H1 (cell line): ENCODE data around the gene ADNP. TPM values are rescaled to one million over a fixed set of nuclear protein-coding genes. Genes with fewer than 3 reads are reported as not detected.
A peak's percentile ranks its signal among the peaks of the same experiment; 100 is the strongest.

Experiments
- CTCF ChIA-PET: fragments of 300-600 bp; sonication (Branson Sonifier 250); formaldehyde crosslinking; loops from one replicate; lab custom pipeline; 2021; ENCODE audit not compliant: partially characterized antibody; lab: Charles Lee
- POLR2A ChIA-PET: fragments of 300-600 bp; sonication (Branson Sonifier 250); formaldehyde crosslinking; loops from one replicate; lab custom pipeline; 2021; ENCODE audit warnings: inconsistent platforms; ENCODE audit not compliant: partially characterized antibody; lab: Charles Lee
- DNase-seq, 2 experiments: peaks; one replicate each; pipeline versions ENCODE4 v3.0.0 to v3.0.0-alpha.2; 2010 to 2022; ENCODE audit warnings: low spot score in 2 of 2, low read depth in 1 of 2, mixed read lengths in 1 of 2
- FAIRE-seq: peaks from 2 replicates; lab custom pipeline; 2011; peaks lifted over from hg19 to GRCh38; lab: Jason Lieb, UNC
- H2AFZ ChIP-seq: 2 replicates; pipeline ENCODE4 v1.8.1; 2012; ENCODE audit warnings: low read length, inconsistent platforms
- H2AK5ac ChIP-seq: 2 replicates; pipeline ENCODE4 v1.6.1; 2013; ENCODE audit warnings: low read depth, low read length
- H2BK120ac ChIP-seq: replicated peaks from 2 replicates; pipeline ENCODE3; 2013; ENCODE audit warnings: low read depth, low read length, inconsistent platforms
- H2BK12ac ChIP-seq: 2 replicates; pipeline ENCODE4 v1.6.1; 2013; ENCODE audit warnings: low read depth, low read length
- H2BK15ac ChIP-seq: 2 replicates; pipeline ENCODE4 v1.6.1; 2013; ENCODE audit warnings: low read length
- H2BK20ac ChIP-seq: 2 replicates; pipeline ENCODE4 v1.6.1; 2013; ENCODE audit warnings: low read length
- H2BK5ac ChIP-seq: 2 replicates; pipeline ENCODE4 v1.6.1; 2013; ENCODE audit warnings: low read depth, low read length
- H3K14ac ChIP-seq: 2 replicates; pipeline ENCODE4 v1.6.1; 2013; ENCODE audit warnings: inconsistent platforms; ENCODE audit not compliant: insufficient read length
- H3K18ac ChIP-seq: 2 replicates; pipeline ENCODE4 v1.6.1; 2013; ENCODE audit warnings: low read length; ENCODE audit errors: extremely low read depth
- H3K23ac ChIP-seq: 2 replicates; pipeline ENCODE4 v1.6.1; 2013; ENCODE audit warnings: inconsistent platforms; ENCODE audit not compliant: insufficient read length
- H3K23me2 ChIP-seq: 2 replicates; pipeline ENCODE4 v1.6.1; 2013; ENCODE audit warnings: low read depth, low read length
- H3K27ac ChIP-seq: 2 replicates; pipeline ENCODE4 v1.6.1; 2011; ENCODE audit warnings: low read depth, low read length, inconsistent platforms
- H3K27me3 ChIP-seq, 4 experiments: replicated peaks in 1 of 4; 1 replicate in 1 of 4; 2 replicates in 3 of 4; pipeline versions ENCODE4 v1.6.1 to v1.8.1; 2011 to 2013; ENCODE audit warnings: low read length in 3 of 4, mild to moderate bottlenecking in 3 of 4, inconsistent platforms in 2 of 4, mixed read lengths in 2 of 4, moderate library complexity in 1 of 4; ENCODE audit not compliant: control insufficient read depth in 3 of 4, insufficient read depth in 3 of 4; ENCODE audit errors: extremely low read depth in 1 of 4
- H3K36me3 ChIP-seq, 4 experiments: 2 replicates each; pipeline versions ENCODE4 v1.6.1 to v1.8.1; 2011 to 2013; ENCODE audit warnings: mild to moderate bottlenecking in 4 of 4, low read length in 3 of 4, moderate library complexity in 2 of 4, control low read depth in 1 of 4, inconsistent platforms in 1 of 4; ENCODE audit not compliant: insufficient read depth in 4 of 4, control insufficient read depth in 2 of 4
- H3K4ac ChIP-seq: replicated peaks from 2 replicates; pipeline ENCODE3; 2013; ENCODE audit warnings: low read length, low read depth, mixed read lengths, inconsistent platforms; ENCODE audit not compliant: insufficient read length
- H3K4me1 ChIP-seq, 4 experiments: replicated peaks in 1 of 4; 1 replicate in 1 of 4; 2 replicates in 3 of 4; pipeline versions ENCODE4 v1.6.1 to v1.8.1; 2011 to 2013; ENCODE audit warnings: low read length in 3 of 4, inconsistent platforms in 2 of 4, mixed read lengths in 1 of 4; ENCODE audit not compliant: insufficient read depth in 4 of 4, control insufficient read depth in 3 of 4
- H3K4me2 ChIP-seq, 2 experiments: 2 replicates each; pipeline versions ENCODE4 v1.6.1 to v1.8.1; 2011 to 2013; ENCODE audit warnings: low read depth in 2 of 2, low read length in 2 of 2, control low read depth in 1 of 2, inconsistent platforms in 1 of 2, mild to moderate bottlenecking in 1 of 2; ENCODE audit not compliant: insufficient read depth in 1 of 2
- H3K4me3 ChIP-seq, 4 experiments: fragments of 200-600, 300-600 bp in 1 of 4; sonication (generic), shearing (Covaris generic), sonication (Bioruptor Twin) in 1 of 4; 2 replicates each; pipeline versions ENCODE4 v1.5.1 to v1.8.1; 2011 to 2016; ENCODE audit warnings: low read length in 4 of 4, low read depth in 3 of 4, control low read depth in 2 of 4, inconsistent platforms in 2 of 4, mild to moderate bottlenecking in 2 of 4, mixed read lengths in 1 of 4, moderate library complexity in 1 of 4; ENCODE audit not compliant: insufficient read depth in 2 of 4; ENCODE audit errors: extremely low read depth in 1 of 4
- H3K56ac ChIP-seq: replicated peaks from 2 replicates; pipeline ENCODE3; 2013; ENCODE audit warnings: low read depth, mild to moderate bottlenecking, mixed read lengths, low read length, inconsistent platforms; ENCODE audit not compliant: insufficient read length
- H3K79me1 ChIP-seq: 2 replicates; pipeline ENCODE4 v1.6.1; 2013; ENCODE audit warnings: low read depth, low read length, control low read depth
- H3K79me2 ChIP-seq, 2 experiments: 2 replicates each; pipeline versions ENCODE4 v1.6.1 to v1.8.1; 2012 to 2013; ENCODE audit warnings: low read length in 2 of 2, mild to moderate bottlenecking in 2 of 2, inconsistent platforms in 1 of 2; ENCODE audit not compliant: insufficient read depth in 2 of 2, control insufficient read depth in 1 of 2
- H3K9ac ChIP-seq, 4 experiments: replicated peaks in 1 of 4; 1 replicate in 1 of 4; 2 replicates in 3 of 4; pipeline versions ENCODE4 v1.6.1 to v1.8.1; 2011 to 2013; ENCODE audit warnings: low read depth in 3 of 4, low read length in 3 of 4, control low read depth in 2 of 4, mild to moderate bottlenecking in 2 of 4, moderate library complexity in 2 of 4, inconsistent platforms in 1 of 4; ENCODE audit errors: extremely low read depth in 1 of 4
- H3K9me3 ChIP-seq, 2 experiments: 2 replicates each; pipeline versions ENCODE4 v1.6.1 to v1.8.1; 2012 to 2013; ENCODE audit warnings: mild to moderate bottlenecking in 2 of 2, moderate library complexity in 2 of 2, control low read depth in 1 of 2, inconsistent platforms in 1 of 2, low read depth in 1 of 2, low read length in 1 of 2, mixed read lengths in 1 of 2; ENCODE audit not compliant: insufficient read depth in 2 of 2
- H4K20me1 ChIP-seq, 2 experiments: replicated peaks in 1 of 2; 2 replicates each; pipeline versions ENCODE3 to v1.8.1; 2011 to 2013; ENCODE audit warnings: inconsistent platforms in 2 of 2, low read length in 2 of 2, mild to moderate bottlenecking in 1 of 2; ENCODE audit not compliant: insufficient read depth in 2 of 2, control insufficient read depth in 1 of 2
- H4K5ac ChIP-seq: 2 replicates; pipeline ENCODE4 v1.6.1; 2013; ENCODE audit warnings: low read length, low read depth, mixed read lengths, inconsistent platforms; ENCODE audit not compliant: insufficient read length
- H4K8ac ChIP-seq: 2 replicates; pipeline ENCODE4 v1.8.0; 2013; ENCODE audit warnings: mild to moderate bottlenecking, moderate library complexity, low read length, inconsistent platforms; ENCODE audit not compliant: insufficient read depth; ENCODE audit errors: extremely low read depth
- H4K91ac ChIP-seq: replicated peaks from 2 replicates; pipeline ENCODE3; 2013; ENCODE audit warnings: low read length, mixed read lengths, inconsistent platforms; ENCODE audit not compliant: insufficient read length
- FOSL1 ChIP-seq: IDR thresholded peaks from 2 replicates; pipeline ENCODE4 v1.6.1; 2011; ENCODE audit warnings: mild to moderate bottlenecking, low read depth, low read length, moderate library complexity; ENCODE audit not compliant: insufficient read depth
- POLR2A ChIP-seq, 2 experiments: IDR thresholded peaks; 1 replicate in 1 of 2; 2 replicates in 1 of 2; pipeline ENCODE4 v1.6.1; 2011; ENCODE audit warnings: low read depth in 2 of 2, low read length in 2 of 2, mild to moderate bottlenecking in 2 of 2; ENCODE audit errors: control extremely low read depth in 1 of 2
- RFX5 ChIP-seq: IDR thresholded peaks from 2 replicates; pipeline ENCODE4 v1.6.1; 2011; ENCODE audit warnings: low read depth, low read length, improper control_type of control experiment, borderline replicate concordance
- SIX5 ChIP-seq: IDR thresholded peaks from 2 replicates; pipeline ENCODE4 v1.6.1; 2011; ENCODE audit warnings: mild to moderate bottlenecking, low read depth, low read length
- WGBS, 2 experiments: shearing (Covaris generic) in 1 of 2; methylation state at CpG; one replicate each; pipeline versions ENCODE4 v1.1.6 to v1.1.7; 2013 to 2015; ENCODE audit warnings: low lambda C conversion rate in 2 of 2, mixed read lengths in 2 of 2, inconsistent platforms in 1 of 2, low coverage in 1 of 2, missing lambda C conversion rate in 1 of 2; ENCODE audit not compliant: insufficient replicate concordance in 2 of 2, insufficient coverage in 1 of 2, insufficient read length in 1 of 2; ENCODE audit errors: extremely low coverage in 1 of 2, missing lambda C conversion rate in 1 of 2; 5-methylcytosine and 5-hydroxymethylcytosine counted together
- polyA plus RNA-seq, 7 experiments: library from polyadenylated mRNA; depleted of rRNA in 3 of 7; stranded (reverse) in 5 of 7; unstranded in 2 of 7; fragments of >200 nt in 5 of 7; fragments of 200-250 nt in 2 of 7; gene quantifications; 1 replicate in 5 of 7; 2 replicates in 1 of 7; 4 replicates in 1 of 7; pipeline versions ENCODE4 v1.2.1 to v1.2.3, GENCODE V29; 2011 to 2013; ENCODE audit warnings: missing spikeins in 2 of 7, mixed read lengths in 2 of 7
- total RNA-seq: library from RNA; stranded (reverse); fragmentation: NEBNext Ultra II Directional; extraction: Animal tissue kit (Norgen Biotek cat#: 25700); gene quantifications from 2 replicates; pipeline ENCODE4 v1.2.1, GENCODE V29; 2021

The ADNP gene
- total and polyA plus RNA-seq, 2 of the 8 experiments (the other 6 are each of a cell fraction or from before 2014, with no cell fraction given) = 31.6 to 123 TPM

DNA sequence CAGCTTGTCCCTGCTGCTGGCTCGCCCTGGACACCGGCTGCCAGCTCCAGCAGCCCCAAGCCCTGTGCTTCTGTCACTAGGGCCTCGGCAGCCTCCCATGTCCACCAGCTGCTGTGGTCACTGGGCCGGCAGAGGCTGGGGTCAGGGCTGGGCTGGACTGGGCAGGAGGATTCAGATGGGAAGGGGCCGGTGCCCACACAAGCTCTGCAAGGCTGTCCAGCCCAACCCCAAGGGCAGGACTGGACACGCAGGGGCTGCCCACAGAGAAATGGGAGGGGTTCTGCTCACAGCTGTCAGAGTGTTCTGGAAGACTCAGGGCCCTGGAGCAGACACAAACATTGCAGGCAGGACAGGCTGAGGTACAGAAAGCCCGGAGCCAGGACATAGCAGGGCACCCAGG lies 65.6 kb downstream of the ADNP start:
- Histone ChIP-seq H2BK120ac (no peak overlapping the region), H3K27me3 (no peaks in the 10 kb centered on the region), H3K14ac (no peak overlapping the region), H3K79me2 (no peaks in the 10 kb centered on the region), H2AK5ac (peak overlapping the region; percentile 75; the same call in 1 of the 2 replicates), H3K18ac (peak overlapping the region; percentile 71), H3K79me1 (no peaks in the 10 kb centered on the region; the same call in 1 of the 2 replicates), H2AFZ (no peak overlapping the region), H3K9ac (no peak overlapping the region; a peak in 1 of 7 replicates), H3K23me2 (no peaks in the 10 kb centered on the region), H4K8ac (peak overlapping the region; percentile 20; the same call in 1 of the 2 replicates), H3K4me3 (no peak overlapping the region), H2BK15ac (no peak overlapping the region), H3K56ac (no peak overlapping the region), H2BK5ac (no peak overlapping the region), H3K27ac (no peak overlapping the region), H3K4ac (peak overlapping the region; percentile 25), H3K9me3 (no peaks in the 10 kb centered on the region), H4K91ac (no peak overlapping the region), H3K36me3 (no peaks in the 10 kb centered on the region), H2BK12ac (peak overlapping the region; percentile 92; the same call in 1 of the 2 replicates), H4K5ac (no peak overlapping the region), H2BK20ac (no peak overlapping the region), H3K4me1 (peaks cover 9 to 26% (median 16%) of the 10 kb centered on the region in 4 experiments), H3K4me2 (no peak overlapping the region), H3K23ac (no peak overlapping the region), H4K20me1 (no peaks in the 10 kb centered on the region)
- 94% methylated on average over 6 of the region's 7 CpGs; no CpG with 5 or more reads in 1 of the 2 experiments for WGBS, 2 experiments
- CTCF ChIA-PET = interaction anchor here (0.6 to 1.5 kb wide), 10 partner anchors 8 to 190 kb away, joined by 3 to 7 read pairs (median 3); no protein-coding TSS in a partner anchor
- TF ChIP-seq SIX5 (no peak), POLR2A (IDR thresholded peaks at IDR 0.05; ENCODE audit: control extremely low read depth in 1 of 2, low read depth in 2 of 2, low read length in 2 of 2) (no peak), FOSL1 (no peak), RFX5 (no peak)
- no peak for DNase-seq
- POLR2A ChIA-PET = interaction anchor here (0.8 to 2.7 kb wide), 7 partner anchors 11 to 58 kb away, joined by 3 to 9 read pairs (median 4); no protein-coding TSS in a partner anchor
- no peak for FAIRE-seq
